GM11168 (cell line): ENCODE results near the gene PARD6G.
"Not testable (repeated sequence)": the region's sequence is repeated elsewhere in the genome, so short reads cannot be mapped to it uniquely, and the experiment has no call there.

Experiments
- in situ Hi-C: fragments of 300-500 bp; cut with MboI; formaldehyde crosslinking; loops from one replicate; pipeline ENCODE4 v1.12.0; 2022; ENCODE audit warnings: low sequenced_read_pairs; ENCODE audit not compliant: unreplicated experiment

Gene PARD6G

DNA sequence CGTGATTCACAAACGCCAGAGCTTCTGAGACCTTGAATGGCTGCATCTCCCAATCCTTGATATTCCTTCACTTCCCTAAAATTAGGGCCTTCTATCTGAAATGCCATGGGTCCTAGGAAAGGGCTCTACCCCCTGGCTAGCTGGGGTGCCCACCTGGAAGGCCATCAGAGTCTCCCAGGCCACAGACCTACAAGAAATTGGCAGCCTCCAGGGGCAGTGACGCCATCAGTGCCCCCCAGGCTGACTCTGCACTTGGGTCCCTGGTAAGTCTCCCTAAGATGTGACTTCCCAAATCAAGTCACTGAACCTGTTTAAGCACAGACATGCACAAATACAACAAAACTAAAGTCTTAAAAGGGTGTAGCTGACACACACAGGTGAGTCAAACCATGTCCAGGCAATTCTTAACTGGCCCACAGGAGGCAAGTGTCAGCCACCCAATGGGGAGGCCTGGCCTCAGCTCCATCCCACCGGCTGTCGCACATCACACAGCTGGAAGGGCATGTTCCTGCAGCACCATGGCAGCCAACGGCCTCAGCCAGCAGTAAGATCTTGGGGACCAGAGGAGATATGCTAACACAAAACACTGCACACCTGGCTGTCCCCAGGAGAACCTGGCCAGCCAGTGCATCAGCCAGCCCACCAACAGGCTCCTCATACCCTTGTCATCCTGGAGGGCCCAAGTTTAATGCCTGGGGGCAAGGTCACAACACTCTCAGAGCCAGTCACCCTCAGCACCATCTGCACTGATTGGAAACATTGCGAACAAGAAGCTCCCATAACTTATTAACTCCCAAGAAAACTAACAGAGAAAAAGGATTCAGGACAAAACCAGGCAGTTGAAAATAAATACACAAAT is 5.2 kb downstream of the PARD6G start:
- in situ Hi-C loops, result no loop called here

DNA sequence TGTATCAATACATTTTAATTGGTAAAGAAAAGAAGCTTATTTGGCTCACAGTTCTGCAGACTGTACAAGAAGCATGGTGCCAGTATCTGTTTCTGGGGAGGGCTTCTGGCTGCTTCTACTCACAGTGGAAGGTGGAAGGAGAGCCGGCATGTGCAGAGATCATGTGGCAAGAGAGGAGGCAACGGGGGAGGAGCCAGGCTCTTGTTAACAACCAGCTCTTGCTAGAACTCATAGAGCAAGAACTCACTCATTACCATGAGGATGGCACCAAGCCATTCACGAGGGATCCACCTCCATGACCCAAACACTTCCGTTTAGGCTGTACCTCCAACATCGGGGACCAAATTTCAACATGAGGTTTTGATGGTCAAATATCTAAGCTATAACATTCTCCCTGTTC is 7.5 kb downstream of the PARD6G start:
- in situ Hi-C loops, result no loop called here

DNA sequence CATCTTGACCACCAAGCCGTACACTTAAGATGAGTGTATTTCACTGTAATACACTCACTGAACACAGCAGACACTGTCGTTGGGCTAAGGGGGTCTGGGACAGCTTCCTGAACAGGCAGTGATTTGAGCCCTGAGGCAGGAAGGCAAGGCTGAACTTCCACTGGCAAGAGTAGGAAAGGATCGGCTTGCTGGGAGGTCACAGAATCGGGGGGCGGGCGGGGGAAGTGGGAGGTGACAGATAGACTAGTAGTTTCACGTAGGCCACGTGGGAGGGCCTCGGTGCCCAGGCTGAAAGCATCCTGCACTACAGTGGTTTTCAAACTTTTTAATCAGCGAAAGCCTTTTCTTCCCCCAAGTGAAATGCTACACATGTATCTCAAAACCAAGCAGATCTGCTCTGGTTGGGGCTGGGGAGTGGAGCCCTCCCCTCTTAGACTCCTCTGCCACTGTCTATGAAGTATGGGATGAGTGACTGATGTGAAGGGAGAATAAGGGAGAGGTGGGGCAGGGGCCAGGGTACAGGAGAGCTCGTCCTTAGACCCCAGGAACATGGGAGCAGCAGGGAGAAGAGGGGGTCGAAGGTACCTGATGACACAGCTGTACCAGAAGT is 8.6 kb downstream of the PARD6G start:
- in situ Hi-C loops, result no loop called here

DNA sequence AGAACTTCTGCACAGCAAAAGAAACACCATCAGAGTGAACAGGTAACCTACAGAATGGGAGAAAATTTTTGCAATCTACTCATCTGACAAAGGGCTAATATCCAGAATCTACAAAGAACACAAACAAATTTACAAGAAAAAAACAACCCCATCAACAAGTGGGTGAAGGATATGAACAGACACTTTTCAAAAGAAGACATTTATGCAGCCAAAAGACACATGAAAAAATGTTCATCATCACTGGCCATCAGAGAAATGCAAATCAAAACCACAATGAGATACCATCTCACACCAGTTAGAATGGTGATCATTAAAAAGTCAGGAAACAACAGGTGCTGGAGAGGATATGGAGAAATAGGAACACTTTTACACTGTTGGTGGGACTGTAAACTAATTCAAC is 9.8 kb downstream of the PARD6G start:
- in situ Hi-C loops, result not testable (repeated sequence)

DNA sequence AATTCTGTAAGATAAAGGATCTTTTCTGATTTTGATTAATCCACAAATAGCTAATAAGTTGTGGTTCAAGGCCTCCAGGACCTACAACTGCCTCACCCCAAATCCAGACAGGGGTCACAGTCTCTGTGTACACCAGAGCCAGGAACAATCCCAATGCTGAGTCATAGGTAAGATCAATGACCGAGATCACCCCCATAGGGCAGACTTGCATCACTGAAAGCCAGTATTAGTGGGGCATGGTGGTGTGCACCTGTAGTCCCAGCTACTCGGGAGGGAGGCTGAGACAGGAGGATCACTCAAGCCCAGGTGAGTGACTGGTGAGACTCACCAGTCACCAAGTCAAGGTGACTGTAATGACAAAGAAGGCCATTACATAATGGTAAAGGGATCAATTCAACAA is 12.9 kb downstream of the PARD6G start:
- in situ Hi-C loops, result no loop called here

DNA sequence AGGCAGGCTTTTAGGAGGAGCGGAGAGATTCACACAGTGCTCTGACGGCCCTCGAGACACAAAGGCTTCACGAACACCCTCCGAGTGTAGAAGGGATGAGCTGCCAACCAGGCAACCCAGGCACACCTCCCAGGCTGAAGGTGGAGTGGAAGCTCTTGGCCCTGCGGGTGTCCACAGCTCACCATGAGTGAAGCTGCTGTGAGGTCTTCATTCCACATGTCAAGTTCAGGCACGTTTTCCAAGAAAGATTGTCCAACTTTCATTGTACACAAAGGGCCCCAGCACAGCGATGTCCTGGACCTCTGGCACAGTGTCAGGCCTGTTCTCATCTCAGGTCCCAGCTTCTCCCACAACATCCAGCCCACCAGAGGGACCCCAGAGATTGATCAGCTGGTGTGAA is 13.4 kb downstream of the PARD6G start:
- in situ Hi-C loops, result no loop called here

DNA sequence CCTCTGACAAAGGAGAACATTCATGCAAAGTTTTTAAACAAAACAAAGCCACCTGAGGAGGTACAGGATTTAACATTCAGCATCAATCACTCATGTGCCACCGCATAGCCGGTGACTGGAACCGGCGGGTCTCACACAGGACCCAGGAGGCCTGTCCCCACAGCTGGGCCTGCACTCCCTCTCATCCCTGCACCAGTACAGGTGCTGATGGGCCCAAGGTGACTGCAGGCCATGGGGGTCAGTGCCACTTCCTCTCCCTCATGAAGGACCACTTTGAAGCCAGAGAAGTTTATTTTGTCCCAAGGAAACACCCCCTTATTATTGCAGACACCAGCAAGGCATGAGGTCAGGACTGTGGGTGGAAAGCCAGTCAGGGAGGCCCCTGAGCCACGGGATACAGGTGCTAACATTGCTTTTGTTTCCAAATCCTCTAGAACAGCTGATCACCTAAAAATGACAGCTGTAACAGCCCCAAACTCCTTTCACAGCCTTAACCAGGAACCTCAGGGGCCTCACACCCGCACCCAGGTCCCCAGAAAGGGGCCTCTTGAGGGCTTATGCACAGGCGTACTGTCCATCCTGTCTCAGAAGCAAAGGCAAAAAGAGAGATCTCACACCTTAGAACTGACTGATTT is 14.0 kb downstream of the PARD6G start:
- in situ Hi-C loops, result no loop called here

DNA sequence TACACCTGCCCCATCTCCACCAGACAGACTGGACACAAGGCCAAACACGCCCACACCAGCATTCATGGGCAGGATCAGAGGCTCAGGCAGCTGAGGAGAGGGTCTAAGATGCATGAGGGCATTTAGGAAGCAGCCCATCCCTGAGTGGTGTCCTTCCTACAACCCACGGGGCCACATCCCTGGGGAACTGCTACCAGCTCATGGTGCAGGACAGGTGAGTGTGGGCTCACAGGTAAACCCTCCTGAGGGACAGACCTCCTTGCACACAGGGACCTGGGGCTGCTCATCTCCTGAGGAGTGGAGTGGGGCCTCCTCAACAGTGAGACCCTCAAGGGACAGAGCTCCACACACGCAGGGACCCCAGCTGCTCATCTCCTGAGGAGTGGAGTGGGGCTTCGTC is 14.6 kb downstream of the PARD6G start:
- in situ Hi-C loops, result no loop called here

DNA sequence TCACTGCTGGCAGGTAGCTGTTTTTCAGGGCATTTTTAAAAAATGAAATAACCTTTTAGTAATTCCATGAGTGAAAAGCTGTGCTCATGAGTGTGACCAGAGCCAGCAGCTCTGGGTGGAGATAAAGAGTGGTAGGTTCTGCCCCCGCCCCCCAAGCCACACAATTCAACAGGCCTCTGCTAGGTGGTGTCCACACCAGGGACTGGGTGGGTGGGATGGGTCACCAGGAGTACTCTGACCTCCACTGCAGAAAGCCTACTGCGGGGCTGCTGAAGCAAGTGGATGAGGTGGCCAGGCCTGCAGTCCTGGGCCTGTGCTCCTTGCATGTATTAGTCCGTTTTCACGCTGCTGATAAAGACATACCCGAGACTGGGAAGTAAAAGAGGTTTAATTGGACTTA is 15.3 kb downstream of the PARD6G start:
- in situ Hi-C loops, result no loop called here

DNA sequence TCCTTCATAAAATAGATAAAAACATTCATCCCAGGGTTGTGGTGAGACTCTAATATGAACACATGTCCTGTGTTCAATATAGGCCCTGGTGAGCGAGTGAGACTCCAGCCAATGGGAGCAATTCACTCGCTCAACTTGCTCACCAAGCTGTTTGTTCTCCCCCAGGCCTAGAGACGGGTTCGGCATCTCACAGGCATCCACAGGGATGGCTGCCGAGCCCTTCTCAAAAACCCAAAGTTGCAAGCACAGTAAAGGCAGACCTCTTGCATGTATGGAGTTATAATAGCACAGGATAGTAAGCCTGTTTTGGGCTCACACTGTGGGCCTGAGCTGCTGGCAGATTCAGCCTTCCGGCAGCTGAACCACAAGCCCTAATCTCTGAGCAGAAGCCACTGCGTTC is 15.7 kb downstream of the PARD6G start:
- in situ Hi-C loops, result no loop called here

DNA sequence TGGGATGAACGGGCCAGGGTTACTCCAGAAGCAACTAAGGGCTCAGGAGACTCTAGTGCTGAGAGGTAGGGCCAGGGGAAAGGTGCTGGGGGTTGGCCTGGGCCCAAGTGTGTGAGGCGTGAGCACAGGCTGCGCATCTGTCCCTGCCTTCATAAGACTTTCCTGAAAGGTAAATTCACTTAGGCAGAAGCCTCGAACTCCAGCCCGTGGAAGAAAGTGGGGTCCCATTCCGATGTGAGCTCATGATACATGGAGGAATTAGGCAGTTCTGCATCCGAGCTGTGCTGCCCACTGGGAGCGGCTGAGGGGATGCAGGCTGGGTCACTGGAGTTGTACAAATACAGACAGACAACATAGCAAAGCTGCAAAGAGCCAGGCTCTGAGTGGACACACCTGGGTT is 16.2 kb downstream of the PARD6G start:
- in situ Hi-C loops, result no loop called here

DNA sequence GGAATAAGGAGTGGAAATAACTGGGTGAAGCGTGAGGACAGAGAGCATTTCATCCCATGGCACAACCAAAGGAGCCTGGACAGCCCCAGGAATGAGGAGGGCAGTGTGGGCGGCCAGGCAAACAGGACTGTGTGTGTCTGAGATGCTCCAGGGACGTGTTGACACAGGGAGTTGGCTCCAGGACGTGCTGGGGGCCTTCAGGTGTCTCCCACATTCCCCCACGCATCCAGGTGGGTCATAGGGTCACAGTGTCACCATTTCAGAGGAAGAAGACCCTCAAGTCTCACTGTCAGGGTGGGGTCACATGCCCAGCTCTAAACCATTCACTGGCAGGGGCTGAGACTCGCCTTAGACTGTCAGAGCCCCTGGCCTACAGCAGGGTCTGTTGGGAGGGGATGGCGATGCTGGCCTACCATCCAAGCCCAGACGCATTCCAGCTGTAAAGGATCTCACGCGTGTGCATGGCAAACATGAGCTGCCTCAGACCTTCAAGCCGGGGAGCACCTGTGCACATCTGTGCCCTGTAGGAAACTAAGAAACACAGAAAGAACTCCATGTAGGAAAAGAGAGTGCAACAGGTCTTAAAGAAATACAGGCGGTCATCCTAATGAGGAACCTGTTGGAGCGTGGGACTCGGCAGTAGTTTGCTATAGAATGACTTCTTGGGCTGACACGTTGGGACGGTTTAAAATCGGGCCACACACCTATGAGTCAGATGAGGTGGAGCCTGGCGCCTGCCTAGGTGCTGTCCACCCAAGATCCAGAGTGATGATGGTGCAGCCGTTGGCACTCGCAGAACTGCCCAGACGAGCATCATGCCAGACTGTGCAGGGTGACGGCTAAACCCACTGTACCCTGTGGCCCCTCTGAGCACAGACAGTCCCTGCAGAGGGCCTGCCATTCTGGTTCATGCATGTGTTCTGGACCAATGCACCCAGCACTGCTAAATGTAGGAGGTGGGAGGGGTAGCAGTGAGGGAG is 17.3 kb downstream of the PARD6G start:
- in situ Hi-C loops, result no loop called here

DNA sequence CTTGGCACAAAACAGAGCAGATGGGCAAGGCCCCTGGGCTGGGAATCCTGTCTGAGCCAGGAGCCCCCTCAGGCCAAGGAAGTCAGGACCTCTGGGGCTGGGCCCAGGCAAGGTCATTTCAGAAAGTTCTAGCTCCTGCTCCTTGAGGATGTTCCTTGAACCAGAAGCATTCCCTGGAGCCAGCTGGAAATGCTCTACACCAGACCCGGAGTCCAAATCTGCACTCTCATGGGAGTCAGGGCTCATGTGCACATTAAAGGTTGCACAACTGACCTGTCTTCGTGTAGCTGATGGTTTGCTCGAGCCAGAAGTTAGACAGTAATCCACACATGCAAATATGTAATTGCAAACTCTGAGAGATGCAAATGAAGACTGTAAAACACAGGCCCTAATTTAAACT is 18.0 kb downstream of the PARD6G start:
- in situ Hi-C loops, result no loop called here

DNA sequence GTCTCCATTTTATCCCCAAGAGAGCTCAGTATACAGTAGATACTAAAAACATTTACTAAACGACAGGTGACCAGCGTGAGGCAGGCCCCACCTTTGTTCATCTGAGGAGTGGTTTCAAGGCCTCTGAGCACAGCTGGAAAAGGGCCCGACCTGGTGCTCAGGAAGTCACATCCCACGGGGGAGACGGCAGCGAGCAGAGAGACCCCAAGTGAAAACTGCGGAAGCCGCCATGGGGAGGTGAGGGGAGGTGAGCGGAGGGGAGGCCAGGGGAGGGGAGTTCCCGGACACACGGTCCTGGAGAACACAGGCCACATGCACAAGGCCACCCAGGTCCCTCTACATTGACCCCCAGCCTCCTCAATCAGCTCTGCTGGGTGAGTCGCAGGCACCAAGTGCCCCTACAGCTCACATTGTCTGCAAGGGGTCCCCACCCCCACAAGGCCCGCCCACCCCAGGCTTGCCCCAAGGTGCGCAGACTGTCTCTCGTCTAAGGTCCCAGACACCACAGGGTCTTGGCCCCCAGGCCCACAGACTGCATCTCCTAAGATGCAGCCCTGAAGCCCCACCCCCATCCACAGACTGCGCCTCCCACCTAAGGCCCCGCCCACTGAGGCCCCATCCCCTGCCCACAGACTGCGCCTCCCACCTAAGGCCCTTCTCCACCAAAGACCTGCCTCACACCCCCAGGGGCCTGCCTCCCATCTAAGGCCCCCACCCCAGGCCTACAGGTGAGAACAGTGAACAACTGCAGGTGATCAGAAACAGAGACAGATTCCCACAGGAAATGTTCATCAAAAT is 19.1 kb downstream of the PARD6G start:
- in situ Hi-C loops, result no loop called here

DNA sequence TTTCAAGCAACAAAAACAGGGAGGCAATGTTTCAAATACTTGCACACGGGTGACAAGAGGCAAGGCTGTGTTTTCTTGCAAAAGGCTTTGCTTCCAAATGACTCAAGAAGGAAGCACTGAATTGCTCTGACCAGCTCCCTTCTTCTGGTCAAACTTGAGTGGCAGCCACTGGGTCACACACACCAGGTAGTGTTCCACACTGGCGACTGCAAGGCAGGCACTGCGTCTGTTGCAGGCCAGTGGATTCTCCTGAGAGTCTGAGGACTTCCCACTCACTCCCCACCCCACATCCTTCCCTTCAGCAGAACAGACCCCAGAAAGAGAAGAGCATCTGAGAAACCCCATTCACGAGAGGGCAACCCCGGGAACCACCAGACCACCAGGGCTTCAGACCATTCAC is 19.8 kb downstream of the PARD6G start:
- in situ Hi-C loops, result no loop called here

DNA sequence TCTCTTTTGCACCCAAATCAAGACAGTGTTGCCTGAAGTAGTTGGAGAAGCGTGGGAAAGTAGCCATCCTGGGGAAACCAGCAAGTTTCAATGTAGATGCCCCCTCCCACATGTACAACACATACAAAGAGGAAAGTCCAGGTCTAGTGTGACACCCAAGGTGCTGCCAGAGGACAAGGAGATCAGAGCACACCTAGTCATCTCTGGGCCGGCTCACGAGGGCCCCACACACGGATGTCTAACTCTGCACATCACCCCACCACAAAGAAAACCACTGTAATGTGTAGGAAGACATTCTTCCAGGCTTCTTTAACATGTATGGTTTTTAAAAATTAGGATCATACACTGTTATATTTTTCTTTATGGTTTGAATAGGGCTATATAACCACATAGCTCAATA is 21.6 kb downstream of the PARD6G start:
- in situ Hi-C loops, result no loop called here

DNA sequence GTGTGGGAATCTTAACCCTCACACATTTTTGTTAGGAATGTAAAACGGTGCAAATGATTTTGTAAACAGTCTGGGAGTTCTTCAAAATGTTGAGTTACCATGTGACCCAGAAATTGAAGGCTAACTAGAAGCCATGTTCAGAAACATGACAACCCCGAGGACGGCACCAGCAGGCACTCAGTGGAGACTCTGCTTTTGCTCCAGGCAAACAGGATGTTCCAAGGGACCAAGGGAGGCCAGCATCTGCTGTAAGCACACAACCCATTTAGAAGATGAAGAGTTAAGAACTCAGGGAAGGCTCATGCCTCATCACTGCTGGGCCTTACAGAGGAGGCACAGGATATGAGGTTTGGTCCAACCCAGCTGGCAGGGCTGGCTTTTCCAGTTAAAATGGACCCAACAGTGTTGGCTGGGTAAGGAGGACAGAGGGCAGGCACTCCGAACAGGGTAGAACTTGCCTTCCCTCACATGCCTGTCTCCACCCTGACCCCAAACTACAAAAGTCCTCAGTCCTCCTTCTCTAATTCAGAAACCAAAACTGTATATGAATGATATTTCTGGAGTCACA is 23.6 kb downstream of the PARD6G start:
- in situ Hi-C loops, result no loop called here

DNA sequence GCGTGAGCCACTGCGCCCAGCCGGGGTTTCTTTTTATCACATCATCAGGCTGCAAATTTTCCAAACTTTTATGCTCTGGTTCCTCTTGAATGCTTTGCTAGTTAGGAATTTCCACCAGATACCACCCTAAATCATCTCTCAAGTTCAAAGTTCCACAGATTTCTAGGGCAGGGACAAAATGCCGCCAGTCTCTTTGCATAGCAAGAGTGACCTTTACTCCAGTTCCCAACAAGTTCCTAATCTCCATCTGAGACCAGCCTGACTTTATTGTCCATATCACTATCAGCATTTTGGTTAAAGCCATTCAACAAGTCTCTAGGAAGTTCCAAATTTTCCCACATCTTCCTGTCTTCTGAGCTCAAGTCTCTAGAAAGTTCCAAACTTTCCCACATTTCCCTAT is 27.8 kb downstream of the PARD6G start:
- in situ Hi-C loops, result not testable (repeated sequence)
